IMR-90 (cell line): ENCODE results near the gene LAMC3. TPM values are rescaled to one million over a fixed set of nuclear protein-coding genes. Genes with fewer than 3 reads are reported as not detected.

ENCODE experiments used
- ATAC-seq: fragments of 200-7000 bp; cut with Tn5 transposase; 2 replicates; pipeline ENCODE4 v1.9.1; 2020; ENCODE audit warnings: low read depth, mild to moderate bottlenecking, moderate library complexity
- BruUV-seq: library from RNA; stranded (reverse); fragments of 400-500 nt; replicated peaks from 2 replicates; lab custom pipeline; 2021; lab: Mats Ljungman, UMichigan
- CTCF ChIA-PET: fragments of 300-600 bp; formaldehyde crosslinking; extraction: SDS; loops from one replicate; lab custom pipeline; 2021; ENCODE audit warnings: antibody characterized with exemption; lab: Yijun Ruan, JAX
- POLR2A ChIA-PET: fragments of 300-600 bp; sonication (Branson Sonifier 250); formaldehyde crosslinking; loops from one replicate; lab custom pipeline; 2022; ENCODE audit warnings: antibody characterized with exemption; ENCODE audit not compliant: unreplicated experiment; lab: Charles Lee
- DNase-seq: peaks from one replicate; pipeline ENCODE4 v3.0.0; 2013
- H2AFZ ChIP-seq: replicated peaks from 2 replicates; pipeline ENCODE3; 2013; ENCODE audit warnings: low read length, mild to moderate bottlenecking; ENCODE audit not compliant: poor library complexity
- H2AK5ac ChIP-seq: 2 replicates; pipeline ENCODE4 v1.6.1; 2013; ENCODE audit warnings: low read depth, low read length, inconsistent platforms
- H2AK9ac ChIP-seq: replicated peaks from 2 replicates; pipeline ENCODE3; 2013; ENCODE audit warnings: mild to moderate bottlenecking, low read depth, low read length, moderate library complexity; ENCODE audit not compliant: poor library complexity
- H2BK120ac ChIP-seq: 2 replicates; pipeline ENCODE4 v1.6.1; 2013; ENCODE audit warnings: low read depth, low read length, inconsistent platforms
- H2BK15ac ChIP-seq: 3 replicates; pipeline ENCODE4 v1.6.1; 2013; ENCODE audit warnings: low read depth, low read length, inconsistent platforms
- H2BK20ac ChIP-seq: 2 replicates; pipeline ENCODE4 v1.6.1; 2013; ENCODE audit warnings: low read depth, mild to moderate bottlenecking, inconsistent platforms, low read length, moderate library complexity
- H2BK5ac ChIP-seq: 2 replicates; pipeline ENCODE4 v1.6.1; 2013; ENCODE audit warnings: mild to moderate bottlenecking, low read depth, low read length, inconsistent platforms; ENCODE audit not compliant: poor library complexity, severe bottlenecking
- H3K14ac ChIP-seq: replicated peaks from 2 replicates; pipeline ENCODE4 v1.6.1; 2013; ENCODE audit warnings: low read depth, low read length, inconsistent platforms
- H3K18ac ChIP-seq: 2 replicates; pipeline ENCODE4 v1.6.1; 2013; ENCODE audit warnings: low read depth, low read length, control low read depth
- H3K23ac ChIP-seq: 2 replicates; pipeline ENCODE4 v1.6.1; 2013; ENCODE audit warnings: low read depth, low read length, inconsistent platforms
- H3K27ac ChIP-seq: 2 replicates; pipeline ENCODE4 v1.5.1; 2013; ENCODE audit warnings: mild to moderate bottlenecking, control low read depth, low read length; ENCODE audit not compliant: insufficient read depth
- H3K27me3 ChIP-seq: 2 replicates; pipeline ENCODE4 v1.6.1; 2013; ENCODE audit warnings: low read length; ENCODE audit not compliant: control insufficient read depth, insufficient read depth
- H3K36me3 ChIP-seq: 2 replicates; pipeline ENCODE4 v1.6.1; 2013; ENCODE audit warnings: low read length, mixed read lengths; ENCODE audit not compliant: control insufficient read depth, insufficient read depth
- H3K4ac ChIP-seq: 2 replicates; pipeline ENCODE4 v1.6.1; 2013; ENCODE audit warnings: low read depth, low read length, inconsistent platforms
- H3K4me1 ChIP-seq: 2 replicates; pipeline ENCODE4 v1.6.1; 2013; ENCODE audit warnings: low read length, mixed read lengths; ENCODE audit not compliant: control insufficient read depth, insufficient read depth
- H3K4me2 ChIP-seq: 2 replicates; pipeline ENCODE4 v1.6.1; 2013; ENCODE audit warnings: low read depth, mild to moderate bottlenecking, control low read depth, low read length, moderate library complexity
- H3K4me3 ChIP-seq: 2 replicates; pipeline ENCODE4 v1.5.1; 2013; ENCODE audit warnings: low read depth, mild to moderate bottlenecking, control low read depth, low read length, moderate library complexity; ENCODE audit not compliant: insufficient read depth
- H3K56ac ChIP-seq: 2 replicates; pipeline ENCODE4 v1.6.1; 2013; ENCODE audit warnings: low read length, inconsistent platforms; ENCODE audit not compliant: insufficient read depth; ENCODE audit errors: extremely low read depth
- H3K79me1 ChIP-seq, 2 experiments: 2 replicates each; pipeline ENCODE4 v1.6.1; 2013; ENCODE audit warnings: low read length in 2 of 2, inconsistent platforms in 1 of 2, low read depth in 1 of 2
- H3K9ac ChIP-seq: 2 replicates; pipeline ENCODE4 v1.6.1; 2013; ENCODE audit warnings: low read depth, low read length, control low read depth
- H3K9me1 ChIP-seq: 2 replicates; pipeline ENCODE4 v1.6.1; 2013; ENCODE audit warnings: low read length, inconsistent platforms; ENCODE audit not compliant: insufficient read depth
- H3K9me3 ChIP-seq: 2 replicates; pipeline ENCODE4 v1.6.1; 2013; ENCODE audit warnings: low read length; ENCODE audit not compliant: control insufficient read depth, insufficient read depth
- H4K20me1 ChIP-seq: 2 replicates; pipeline ENCODE4 v1.6.1; 2013; ENCODE audit warnings: low read length, inconsistent platforms; ENCODE audit not compliant: insufficient read depth
- H4K5ac ChIP-seq: 2 replicates; pipeline ENCODE4 v1.6.1; 2013; ENCODE audit warnings: mild to moderate bottlenecking, low read depth, low read length, control low read depth
- H4K8ac ChIP-seq, 2 experiments: 2 replicates each; pipeline ENCODE4 v1.6.1; 2013; ENCODE audit warnings: low read depth in 2 of 2, low read length in 2 of 2, control low read depth in 1 of 2, inconsistent platforms in 1 of 2
- H4K91ac ChIP-seq: 2 replicates; pipeline ENCODE4 v1.6.1; 2013; ENCODE audit warnings: low read depth, low read length, inconsistent platforms; ENCODE audit not compliant: insufficient read depth
- BHLHE40 ChIP-seq: fragments of 150-350 bp; IDR thresholded peaks from 2 replicates; pipeline ENCODE4 v1.6.1; 2016; ENCODE audit warnings: mild to moderate bottlenecking, low read depth, low read length
- CHD1 ChIP-seq: IDR thresholded peaks from 2 replicates; pipeline ENCODE4 v1.6.1; 2012; ENCODE audit warnings: low read depth, low read length, improper control_type of control experiment
- FOS ChIP-seq: fragments of 150-350 bp; IDR thresholded peaks from 2 replicates; pipeline ENCODE4 v1.6.1; 2016; ENCODE audit warnings: low read depth, low read length
- MAFK ChIP-seq: IDR thresholded peaks from 2 replicates; pipeline ENCODE4 v1.6.1; 2012; ENCODE audit warnings: low read depth, low read length, improper control_type of control experiment
- RFX5 ChIP-seq: IDR thresholded peaks from 2 replicates; pipeline ENCODE4 v1.8.0; 2012; ENCODE audit warnings: low read depth, mild to moderate bottlenecking, low read length, moderate library complexity
- WGBS, 2 experiments: methylation state at CpG; one replicate each; pipeline versions ENCODE4 v1.1.5 to v1.1.7; 2013; ENCODE audit warnings: missing lambda C conversion rate in 2 of 2; ENCODE audit not compliant: insufficient read length in 1 of 2; ENCODE audit errors: extremely low coverage in 2 of 2; 5-methylcytosine and 5-hydroxymethylcytosine counted together
- dilution Hi-C: fragments of 300-500 bp; cut with HindIII; formaldehyde crosslinking; loops from one replicate; pipeline ENCODE4 v1.14.3; 2018; ENCODE audit warnings: low sequenced_read_pairs; ENCODE audit not compliant: unreplicated experiment
- in situ Hi-C: fragments of 300-500 bp; cut with MboI; formaldehyde crosslinking; loops from 3 replicates; pipeline ENCODE4 v1.14.3; 2019; ENCODE audit warnings: low sequenced_read_pairs, inconsistent platforms, mixed read lengths
- intact Hi-C: fragments of 100-400 bp; cut with micrococcal nuclease; formaldehyde crosslinking; loops from 2 replicates; pipeline ENCODE4 v1.10.0; 2022
- polyA plus RNA-seq, 3 experiments: library from polyadenylated mRNA; depleted of rRNA; stranded (reverse); fragments of >200 nt; gene quantifications; 2 replicates each; pipeline ENCODE4 v1.2.3, GENCODE V29; 2012; ENCODE audit warnings: low replicate concordance in 1 of 3
- total RNA-seq: library from RNA; depleted of rRNA; stranded (reverse); fragments of >200 nt; gene quantifications from 2 replicates; pipeline ENCODE4 v1.2.3, GENCODE V29; 2012
- TF ChIP-seq, protein P1 (sequence below): conservative IDR thresholded peaks from 2 replicates; pipeline ENCODE4 v1.5.1; 2012; ENCODE audit warnings: mild to moderate bottlenecking, low read depth, low read length, improper control_type of control experiment
- TF ChIP-seq, protein P2 (sequence below): fragments of 150-350 bp; IDR thresholded peaks from 2 replicates; pipeline ENCODE4 v1.6.1; 2016; ENCODE audit warnings: low read depth, mild to moderate bottlenecking, low read length, moderate library complexity, borderline replicate concordance

Gene LAMC3
- total and polyA plus RNA-seq, 2 of the 4 experiments (the other 2 are of a cell fraction) = not detected

GRCh38 chr9:131090025-131090787, 81.2 kb downstream of the LAMC3 start:
- H3K23ac ChIP-seq = no peak overlapping the region
- no peak overlapping the region for H2AK9ac ChIP-seq
- H4K8ac ChIP-seq = no peak overlapping the region
- H2AK5ac ChIP-seq = no peak overlapping the region
- WGBS, 2 experiments = 70% methylated on average over 2 of the region's 13 CpGs; no CpG with 5 or more reads in 1 of the 2 experiments
- H3K27me3 ChIP-seq = peaks cover 49% of the 10 kb centered on the region
- no peaks in the 10 kb centered on the region for H3K36me3 ChIP-seq
- no peak overlapping the region for H3K9ac ChIP-seq
- DNase-seq (no peak), ATAC-seq (no peak)
- no peak overlapping the region for H3K4me3 ChIP-seq
- TF ChIP-seq, protein P1, sequence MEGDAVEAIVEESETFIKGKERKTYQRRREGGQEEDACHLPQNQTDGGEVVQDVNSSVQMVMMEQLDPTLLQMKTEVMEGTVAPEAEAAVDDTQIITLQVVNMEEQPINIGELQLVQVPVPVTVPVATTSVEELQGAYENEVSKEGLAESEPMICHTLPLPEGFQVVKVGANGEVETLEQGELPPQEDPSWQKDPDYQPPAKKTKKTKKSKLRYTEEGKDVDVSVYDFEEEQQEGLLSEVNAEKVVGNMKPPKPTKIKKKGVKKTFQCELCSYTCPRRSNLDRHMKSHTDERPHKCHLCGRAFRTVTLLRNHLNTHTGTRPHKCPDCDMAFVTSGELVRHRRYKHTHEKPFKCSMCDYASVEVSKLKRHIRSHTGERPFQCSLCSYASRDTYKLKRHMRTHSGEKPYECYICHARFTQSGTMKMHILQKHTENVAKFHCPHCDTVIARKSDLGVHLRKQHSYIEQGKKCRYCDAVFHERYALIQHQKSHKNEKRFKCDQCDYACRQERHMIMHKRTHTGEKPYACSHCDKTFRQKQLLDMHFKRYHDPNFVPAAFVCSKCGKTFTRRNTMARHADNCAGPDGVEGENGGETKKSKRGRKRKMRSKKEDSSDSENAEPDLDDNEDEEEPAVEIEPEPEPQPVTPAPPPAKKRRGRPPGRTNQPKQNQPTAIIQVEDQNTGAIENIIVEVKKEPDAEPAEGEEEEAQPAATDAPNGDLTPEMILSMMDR = no peak
- TF ChIP-seq MAFK (no peak), FOS (no peak), RFX5 (no peak), BHLHE40 (no peak), CHD1 (no peak)
- TF ChIP-seq, protein P2, sequence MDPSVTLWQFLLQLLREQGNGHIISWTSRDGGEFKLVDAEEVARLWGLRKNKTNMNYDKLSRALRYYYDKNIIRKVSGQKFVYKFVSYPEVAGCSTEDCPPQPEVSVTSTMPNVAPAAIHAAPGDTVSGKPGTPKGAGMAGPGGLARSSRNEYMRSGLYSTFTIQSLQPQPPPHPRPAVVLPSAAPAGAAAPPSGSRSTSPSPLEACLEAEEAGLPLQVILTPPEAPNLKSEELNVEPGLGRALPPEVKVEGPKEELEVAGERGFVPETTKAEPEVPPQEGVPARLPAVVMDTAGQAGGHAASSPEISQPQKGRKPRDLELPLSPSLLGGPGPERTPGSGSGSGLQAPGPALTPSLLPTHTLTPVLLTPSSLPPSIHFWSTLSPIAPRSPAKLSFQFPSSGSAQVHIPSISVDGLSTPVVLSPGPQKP = no peak
- POLR2A ChIA-PET = no interaction called here
- H3K4ac ChIP-seq = no peak overlapping the region
- CTCF ChIA-PET = no interaction called here
- H2BK20ac ChIP-seq = no peak overlapping the region
- H3K9me1 ChIP-seq = no peaks in the 10 kb centered on the region
- BruUV-seq = no TSS peak
- no peaks in the 10 kb centered on the region for H4K20me1 ChIP-seq
- no peak overlapping the region for H3K56ac ChIP-seq
- H3K9me3 ChIP-seq = no peaks in the 10 kb centered on the region
- H2BK15ac ChIP-seq = no peak overlapping the region
- H3K14ac ChIP-seq = no peak overlapping the region
- no peak overlapping the region for H3K18ac ChIP-seq
- no peaks in the 10 kb centered on the region for H3K4me1 ChIP-seq
- no peak overlapping the region for H2BK120ac ChIP-seq
- intact Hi-C loops (no loop called here), dilution Hi-C loops (no loop called here), in situ Hi-C loops (no loop called here)
- H4K5ac ChIP-seq = no peak overlapping the region
- H3K27ac ChIP-seq = no peak overlapping the region
- H3K79me1 ChIP-seq = no peaks in the 10 kb centered on the region
- H3K4me2 ChIP-seq = no peak overlapping the region
- H4K91ac ChIP-seq = no peak overlapping the region
- H2BK5ac ChIP-seq = no peak overlapping the region
- H2AFZ ChIP-seq = no peak overlapping the region
